HG02870 (cell line): ENCODE data around the gene CDC7.
"Not testable (repeated sequence)": the region's sequence is repeated elsewhere in the genome, so short reads cannot be mapped to it uniquely, and the experiment has no call there.

ENCODE experiments used
- ATAC-seq: cut with Tn5 transposase; IDR thresholded peaks from one replicate; pipeline ENCODE4 v1.9.1; 2021; ENCODE audit warnings: mild to moderate bottlenecking, moderate library complexity; ENCODE audit not compliant: unreplicated experiment

Gene CDC7

GRCh38 chr1:91500756-91501522 is at the start of gene CDC7:
Gene CDC7, plus strand, starts transcription at chr1:91500851. Its CDS starts 866 bp downstream, at chr1:91501717.
- ATAC-seq = peak; percentile 72

- ATAC-seq = no peak
Measured at GRCh38 chr1:91454136-91454535, 46.5 kb upstream of the CDC7 start.

- ATAC-seq = no peak
Measured at GRCh38 chr1:91455334-91455733, 45.3 kb upstream of the CDC7 start.

- ATAC-seq = no peak
Measured at GRCh38 chr1:91455896-91456295, 44.8 kb upstream of the CDC7 start.

- ATAC-seq = not testable (repeated sequence)
Measured at GRCh38 chr1:91465350-91465749, 35.3 kb upstream of the CDC7 start.

- ATAC-seq = no peak
Measured at GRCh38 chr1:91476533-91477217, 24.0 kb upstream of the CDC7 start.

- ATAC-seq = no peak
Measured at GRCh38 chr1:91487469-91487868, 13.2 kb upstream of the CDC7 start.

- ATAC-seq = no peak
Measured at GRCh38 chr1:91490501-91490900, 10.2 kb upstream of the CDC7 start.

GRCh38 chr1:91498035-91498434 is 2.6 kb upstream of the CDC7 start:
- ATAC-seq = no peak

GRCh38 chr1:91498498-91499245 is 2.0 kb upstream of the CDC7 start:
- ATAC-seq = no peak

GRCh38 chr1:91499346-91499745 is 1.3 kb upstream of the CDC7 start:
- ATAC-seq = no peak

- ATAC-seq = peak; percentile 12
Measured at GRCh38 chr1:91499904-91500755, 521 bp upstream of the CDC7 start.

GRCh38 chr1:91501523-91501851 is 836 bp downstream of the CDC7 start:
- ATAC-seq = peak; percentile 11

GRCh38 chr1:91501971-91502671 is 1.5 kb downstream of the CDC7 start:
- ATAC-seq = no peak

GRCh38 chr1:91502672-91503184 is 2.1 kb downstream of the CDC7 start:
- ATAC-seq = no peak

GRCh38 chr1:91503332-91503900 is 2.8 kb downstream of the CDC7 start:
- no peak for ATAC-seq

- no peak for ATAC-seq
Measured at GRCh38 chr1:91503975-91504530, 3.4 kb downstream of the CDC7 start.

GRCh38 chr1:91505086-91505485 is 4.4 kb downstream of the CDC7 start:
- no peak for ATAC-seq

GRCh38 chr1:91506071-91506470 is 5.4 kb downstream of the CDC7 start:
- ATAC-seq = no peak
